ENCODE data around the gene SELENOS. TPM values are rescaled to one million over a fixed set of nuclear protein-coding genes. Genes with fewer than 3 reads are reported as not detected.

Gene SELENOS, protein sequence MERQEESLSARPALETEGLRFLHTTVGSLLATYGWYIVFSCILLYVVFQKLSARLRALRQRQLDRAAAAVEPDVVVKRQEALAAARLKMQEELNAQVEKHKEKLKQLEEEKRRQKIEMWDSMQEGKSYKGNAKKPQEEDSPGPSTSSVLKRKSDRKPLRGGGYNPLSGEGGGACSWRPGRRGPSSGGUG
- total RNA-seq: 100 to 1,000 TPM in 1 of 2 donors, 10 to 100 TPM in 1; 68.3 to 113 TPM

DNA sequence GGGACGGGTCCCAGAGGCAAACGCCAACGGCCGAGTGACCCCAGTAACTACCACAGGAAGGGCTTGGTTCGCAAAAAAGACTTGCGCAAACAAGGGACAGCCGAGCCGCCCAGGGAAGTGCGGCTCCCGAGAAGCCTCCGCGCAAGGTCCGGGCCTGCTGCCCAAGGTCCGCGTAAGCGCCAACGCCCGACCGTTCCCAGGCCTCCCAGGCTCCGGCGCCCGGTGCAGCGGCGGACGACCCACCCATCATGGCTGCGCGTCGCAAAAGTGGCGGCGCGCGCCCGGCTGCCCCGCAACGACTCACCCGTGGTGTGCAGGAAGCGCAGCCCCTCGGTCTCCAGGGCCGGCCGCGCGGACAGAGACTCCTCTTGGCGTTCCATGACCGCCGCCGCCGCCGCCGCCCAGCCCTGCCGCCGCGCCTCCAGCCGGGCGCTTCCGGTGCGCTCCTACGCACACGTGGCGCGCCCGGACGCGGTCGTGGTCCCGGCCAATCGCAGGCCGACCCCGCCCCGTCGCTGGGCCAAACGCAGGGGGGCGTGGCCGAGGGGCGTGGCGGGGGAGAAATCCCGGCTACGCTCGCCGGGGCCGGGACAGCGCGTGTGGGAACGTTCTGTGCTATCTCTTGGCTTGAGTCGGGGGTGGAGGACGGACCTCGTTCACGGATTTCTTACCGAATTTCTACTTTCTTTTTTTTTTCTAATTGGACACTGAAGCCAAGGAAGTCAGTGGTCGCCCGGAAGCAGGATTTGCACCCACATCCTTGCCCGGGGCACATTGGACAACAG, at the start of gene SELENOS:
TSS of gene SELENOS (minus strand) at position 448 of the 785 bp plus-strand sequence. CDS start at position 380, 68 bp downstream.
- H3K36me3 Mint-ChIP-seq: peaks cover 45% of the 10 kb centered on the region

GRCh38 chr15:101326462-101327146, 49.3 kb upstream of the SELENOS start:
- no peaks in the 10 kb centered on the region for H3K9me3 Mint-ChIP-seq
- H3K4me1 Mint-ChIP-seq (ENCODE audit: low read depth in 2 of 2): peaks cover 4% of the 10 kb centered on the region in 2 donors
- ATAC-seq (no peak), DNase-seq (ENCODE audit: low spot score) (no peak)
- no peak overlapping the region for H3K27ac Mint-ChIP-seq
- H3K27me3 Mint-ChIP-seq: peaks cover 5 to 6% of the 10 kb centered on the region in 2 donors
- no peaks in the 10 kb centered on the region for H3K36me3 Mint-ChIP-seq
- H3K4me3 Mint-ChIP-seq: no peak overlapping the region

More for the DNA sequence above, at the start of gene SELENOS:
- peak; percentile 93 for DNase-seq (ENCODE audit: low spot score)
- Mint-ChIP-seq H3K27ac (peak within 1 kb of the TSS; percentile 89 to 95), H3K4me1 (ENCODE audit: low read depth in 2 of 2) (peaks cover 30 to 42% of the 10 kb centered on the region in 2 donors), H3K9me3 (no peaks in the 10 kb centered on the region), H3K4me3 (peak within 1 kb of the TSS; percentile 99), H3K27me3 (no peaks in the 10 kb centered on the region)
- ATAC-seq: peak; percentile 98 to 99

DNA sequence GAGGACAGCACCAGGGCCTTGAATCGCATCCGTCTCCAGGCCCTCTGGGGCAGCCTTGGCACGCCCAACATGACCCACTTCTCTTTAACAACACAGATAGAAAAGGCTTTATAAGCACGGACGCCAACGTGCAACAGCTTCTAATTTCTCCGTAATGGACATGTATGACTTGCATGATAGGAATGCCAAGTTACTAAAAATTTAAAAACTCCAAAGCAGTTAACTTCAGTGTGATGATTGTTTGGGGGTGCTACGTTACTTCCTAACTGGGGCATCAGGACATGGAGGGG, 48.7 kb upstream of the SELENOS start:
- no peak for DNase-seq (ENCODE audit: low spot score)
- H3K27ac Mint-ChIP-seq: no peak overlapping the region
- H3K36me3 Mint-ChIP-seq: no peaks in the 10 kb centered on the region
- no peaks in the 10 kb centered on the region for H3K9me3 Mint-ChIP-seq
- ATAC-seq: no peak
- H3K4me3 Mint-ChIP-seq: no peak overlapping the region
- peaks cover 8% of the 10 kb centered on the region in 2 donors for H3K4me1 Mint-ChIP-seq (ENCODE audit: low read depth in 2 of 2)
- H3K27me3 Mint-ChIP-seq: peaks cover 5 to 6% of the 10 kb centered on the region in 2 donors

- no peaks in the 10 kb centered on the region for H3K36me3 Mint-ChIP-seq
- DNase-seq (ENCODE audit: low spot score) (no peak), ATAC-seq (no peak)
- H3K4me3 Mint-ChIP-seq: no peak overlapping the region
- no peaks in the 10 kb centered on the region for H3K9me3 Mint-ChIP-seq
- H3K4me1 Mint-ChIP-seq (ENCODE audit: low read depth in 2 of 2): peaks cover 13% of the 10 kb centered on the region in 2 donors
- peak overlapping the region in 1 of 2 donors; percentile 43 for H3K27ac Mint-ChIP-seq
- peaks cover 5 to 6% of the 10 kb centered on the region in 2 donors for H3K27me3 Mint-ChIP-seq
Measured at GRCh38 chr15:101325263-101326025, 48.2 kb upstream of the SELENOS start.

- DNase-seq (ENCODE audit: low spot score) (no peak), ATAC-seq (no peak)
- Mint-ChIP-seq H3K4me1 (ENCODE audit: low read depth in 2 of 2) (peaks cover 17 to 20% of the 10 kb centered on the region in 2 donors), H3K36me3 (no peaks in the 10 kb centered on the region), H3K27me3 (peaks cover 0 to 6% of the 10 kb centered on the region in 2 donors), H3K4me3 (no peak overlapping the region), H3K9me3 (no peaks in the 10 kb centered on the region), H3K27ac (peak overlapping the region in 1 of 2 donors; percentile 43)
Measured at GRCh38 chr15:101324524-101325177, 47.4 kb upstream of the SELENOS start.

DNA sequence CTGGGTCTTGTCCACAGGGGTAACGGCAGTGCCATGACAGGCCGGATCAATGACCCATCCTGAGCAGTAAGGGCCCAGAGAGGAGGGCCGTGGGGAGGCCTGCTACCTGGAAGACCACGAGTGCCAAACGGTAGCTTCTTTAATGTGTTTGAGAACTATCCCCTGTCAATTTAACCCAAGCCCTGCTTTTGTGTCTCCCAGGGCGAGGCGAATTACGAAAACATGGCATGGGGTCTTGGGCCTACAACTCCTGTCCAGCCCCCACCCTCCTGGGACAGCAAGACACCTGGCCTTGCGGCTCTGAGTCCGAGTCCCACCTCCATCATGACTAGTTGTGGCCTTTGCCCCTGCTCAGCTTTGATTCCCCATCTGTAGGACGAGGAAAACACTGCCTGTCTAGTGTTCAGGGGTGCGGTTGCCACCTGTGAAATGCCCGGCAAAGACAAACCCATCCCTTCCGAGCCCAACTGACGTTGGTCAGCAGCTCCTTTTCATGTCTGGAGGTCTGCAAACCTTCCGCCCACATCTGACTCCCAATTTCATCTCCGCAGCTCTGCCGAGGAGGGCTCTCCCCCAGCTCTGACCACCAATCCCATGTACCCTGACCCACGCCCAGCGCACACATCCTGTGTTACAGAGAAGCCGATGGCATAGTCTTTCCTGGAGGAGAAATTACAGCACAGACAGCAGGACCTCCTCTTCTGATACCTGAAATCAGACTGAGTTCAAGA, 46.7 kb upstream of the SELENOS start:
- H3K4me3 Mint-ChIP-seq: no peak overlapping the region
- peaks cover 17 to 23% of the 10 kb centered on the region in 2 donors for H3K4me1 Mint-ChIP-seq (ENCODE audit: low read depth in 2 of 2)
- DNase-seq (ENCODE audit: low spot score) (no peak), ATAC-seq (no peak)
- peak overlapping the region in 1 of 2 donors; percentile 59 for H3K27ac Mint-ChIP-seq
- H3K9me3 Mint-ChIP-seq: no peaks in the 10 kb centered on the region
- H3K27me3 Mint-ChIP-seq: peaks cover 0 to 6% of the 10 kb centered on the region in 2 donors
- H3K36me3 Mint-ChIP-seq: no peaks in the 10 kb centered on the region

- peak overlapping the region in 1 of 2 donors; percentile 59 for H3K27ac Mint-ChIP-seq
- no peak overlapping the region for H3K4me3 Mint-ChIP-seq
- H3K36me3 Mint-ChIP-seq: no peaks in the 10 kb centered on the region
- peaks cover 17 to 27% of the 10 kb centered on the region in 2 donors for H3K4me1 Mint-ChIP-seq (ENCODE audit: low read depth in 2 of 2)
- ATAC-seq: no peak
- H3K27me3 Mint-ChIP-seq: peaks cover 0 to 6% of the 10 kb centered on the region in 2 donors
- no peak for DNase-seq (ENCODE audit: low spot score)
- H3K9me3 Mint-ChIP-seq: no peaks in the 10 kb centered on the region
Measured at GRCh38 chr15:101322854-101323477, 45.7 kb upstream of the SELENOS start.

GRCh38 chr15:101322016-101322695, 44.9 kb upstream of the SELENOS start:
- Mint-ChIP-seq H3K27me3 (peaks cover 0 to 6% of the 10 kb centered on the region in 2 donors), H3K4me1 (ENCODE audit: low read depth in 2 of 2) (peaks cover 17 to 29% of the 10 kb centered on the region in 2 donors), H3K9me3 (no peaks in the 10 kb centered on the region), H3K36me3 (no peaks in the 10 kb centered on the region), H3K27ac (peak overlapping the region; percentile 94 to 99), H3K4me3 (no peak overlapping the region)
- ATAC-seq (no peak), DNase-seq (ENCODE audit: low spot score) (no peak)

GRCh38 chr15:101320501-101321052, 43.3 kb upstream of the SELENOS start:
- no peaks in the 10 kb centered on the region for H3K27me3 Mint-ChIP-seq
- H3K4me3 Mint-ChIP-seq: peak overlapping the region; percentile 75

DNA sequence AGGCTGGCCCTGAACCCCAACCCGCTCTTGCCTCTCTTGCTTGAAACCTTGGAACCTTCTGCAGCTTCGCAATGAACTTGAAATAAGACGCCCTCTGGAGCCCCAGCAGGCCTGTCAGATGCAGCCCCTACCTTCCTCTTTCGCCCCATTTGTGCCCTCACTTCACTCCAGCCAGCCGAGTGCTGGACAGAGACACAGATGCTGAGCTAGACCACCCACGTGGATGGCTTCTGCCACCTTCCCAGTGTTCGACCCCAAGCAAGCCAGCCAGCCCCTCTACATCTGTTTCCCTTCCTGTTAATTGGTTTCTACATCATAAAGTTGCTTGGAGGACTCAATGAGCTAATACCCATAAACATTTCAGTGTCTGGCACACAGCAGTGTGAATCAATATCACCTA, 41.6 kb upstream of the SELENOS start:
- peak overlapping the region; percentile 94 to 99 for H3K27ac Mint-ChIP-seq
- no peaks in the 10 kb centered on the region for H3K27me3 Mint-ChIP-seq

More at GRCh38 chr15:101320501-101321052, 43.3 kb upstream of the SELENOS start:
- Mint-ChIP-seq H3K9me3 (no peaks in the 10 kb centered on the region), H3K4me1 (ENCODE audit: low read depth in 2 of 2) (peaks cover 17 to 29% of the 10 kb centered on the region in 2 donors), H3K27ac (peak overlapping the region; percentile 94 to 99), H3K36me3 (no peaks in the 10 kb centered on the region)
- DNase-seq (ENCODE audit: low spot score) (peak; percentile 89), ATAC-seq (peak; percentile 96 to 97)

GRCh38 chr15:101318147-101318819, 41.0 kb upstream of the SELENOS start:
- H3K4me1 Mint-ChIP-seq (ENCODE audit: low read depth in 2 of 2): peaks cover 17 to 29% of the 10 kb centered on the region in 2 donors
- no peaks in the 10 kb centered on the region for H3K27me3 Mint-ChIP-seq
- H3K27ac Mint-ChIP-seq: peak overlapping the region in 1 of 2 donors; percentile 99
- H3K9me3 Mint-ChIP-seq: no peaks in the 10 kb centered on the region
- H3K4me3 Mint-ChIP-seq: no peak overlapping the region
- ATAC-seq: no peak
- no peak for DNase-seq (ENCODE audit: low spot score)
- no peaks in the 10 kb centered on the region for H3K36me3 Mint-ChIP-seq

More for the DNA sequence above, 41.6 kb upstream of the SELENOS start:
- Mint-ChIP-seq H3K4me3 (no peak overlapping the region), H3K36me3 (no peaks in the 10 kb centered on the region), H3K9me3 (no peaks in the 10 kb centered on the region), H3K4me1 (ENCODE audit: low read depth in 2 of 2) (peaks cover 17 to 29% of the 10 kb centered on the region in 2 donors)
- no peak for ATAC-seq
- DNase-seq (ENCODE audit: low spot score): no peak

All from natural killer cell treated with Interleukin-12 subunit alpha and Interleukin-12 subunit beta and Interleukin-15 and Interleukin-18, amount 100 ng/mL, for 72 hours (primary cell).